ENCODE data around the gene GDI2. TPM values are rescaled to one million over a fixed set of nuclear protein-coding genes. Genes with fewer than 3 reads are reported as not detected.

The GDI2 gene
- total RNA-seq, 1 experiment from 2014 or later: 325 TPM

DNA sequence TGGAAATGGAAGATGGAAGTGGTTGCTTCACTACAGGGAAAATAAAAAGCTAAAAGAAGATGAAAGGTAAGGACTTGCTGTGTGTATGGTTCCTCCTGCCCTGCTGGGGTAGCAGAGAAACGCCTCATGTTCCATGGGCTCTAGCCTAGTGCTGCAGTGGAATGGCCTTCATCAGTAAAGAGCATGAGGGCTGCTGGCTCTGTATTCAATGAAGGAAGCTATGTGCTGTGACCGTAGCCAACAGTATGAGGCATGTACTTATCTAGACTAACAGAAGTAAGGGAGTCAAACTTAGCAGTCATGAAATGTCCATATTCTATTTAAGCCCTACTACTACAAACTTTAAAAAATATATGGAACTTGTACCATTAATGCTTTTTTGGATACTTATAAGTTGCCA is 54.3 kb downstream of the GDI2 start:
- no peaks in the 10 kb centered on the region for H3K4me1 ChIP-seq (ENCODE audit: insufficient read depth, low read length, poor library complexity, severe bottlenecking)
- TF ChIP-seq EZH2 (IDR thresholded peaks at IDR 0.05; ENCODE audit: borderline replicate concordance, low read depth, low read length, poor library complexity, severe bottlenecking): no peak
- TF ChIP-seq, protein P1, sequence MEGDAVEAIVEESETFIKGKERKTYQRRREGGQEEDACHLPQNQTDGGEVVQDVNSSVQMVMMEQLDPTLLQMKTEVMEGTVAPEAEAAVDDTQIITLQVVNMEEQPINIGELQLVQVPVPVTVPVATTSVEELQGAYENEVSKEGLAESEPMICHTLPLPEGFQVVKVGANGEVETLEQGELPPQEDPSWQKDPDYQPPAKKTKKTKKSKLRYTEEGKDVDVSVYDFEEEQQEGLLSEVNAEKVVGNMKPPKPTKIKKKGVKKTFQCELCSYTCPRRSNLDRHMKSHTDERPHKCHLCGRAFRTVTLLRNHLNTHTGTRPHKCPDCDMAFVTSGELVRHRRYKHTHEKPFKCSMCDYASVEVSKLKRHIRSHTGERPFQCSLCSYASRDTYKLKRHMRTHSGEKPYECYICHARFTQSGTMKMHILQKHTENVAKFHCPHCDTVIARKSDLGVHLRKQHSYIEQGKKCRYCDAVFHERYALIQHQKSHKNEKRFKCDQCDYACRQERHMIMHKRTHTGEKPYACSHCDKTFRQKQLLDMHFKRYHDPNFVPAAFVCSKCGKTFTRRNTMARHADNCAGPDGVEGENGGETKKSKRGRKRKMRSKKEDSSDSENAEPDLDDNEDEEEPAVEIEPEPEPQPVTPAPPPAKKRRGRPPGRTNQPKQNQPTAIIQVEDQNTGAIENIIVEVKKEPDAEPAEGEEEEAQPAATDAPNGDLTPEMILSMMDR (conservative IDR thresholded peaks at IDR 0.05; ENCODE audit: low read depth, low read length): no peak
- no peak overlapping the region for H3K27ac ChIP-seq (ENCODE audit: low read depth, low read length, poor library complexity, severe bottlenecking)
- no TSS peak for BruUV-seq (replicated peaks)
- H3K9me3 ChIP-seq (ENCODE audit: low read depth, low read length, poor library complexity, severe bottlenecking): no peaks in the 10 kb centered on the region
- DNase-seq (ENCODE audit: low spot score): no peak
- H3K27me3 ChIP-seq (replicated peaks; ENCODE audit: insufficient read depth, low read depth, low read length, poor library complexity): no peaks in the 10 kb centered on the region
- H3K36me3 ChIP-seq (ENCODE audit: insufficient read depth, low read length, poor library complexity, severe bottlenecking): peaks cover 69% of the 10 kb centered on the region
- CTCF ChIA-PET: no interaction called here
- POLR2A ChIA-PET (ENCODE audit: low non-redundant PET): no interaction called here
- H3K4me3 ChIP-seq (ENCODE audit: low read depth, low read length, poor library complexity, severe bottlenecking): no peak overlapping the region
- intact Hi-C loops (cut with micrococcal nuclease; ENCODE audit: unreplicated experiment): no loop called here

DNA sequence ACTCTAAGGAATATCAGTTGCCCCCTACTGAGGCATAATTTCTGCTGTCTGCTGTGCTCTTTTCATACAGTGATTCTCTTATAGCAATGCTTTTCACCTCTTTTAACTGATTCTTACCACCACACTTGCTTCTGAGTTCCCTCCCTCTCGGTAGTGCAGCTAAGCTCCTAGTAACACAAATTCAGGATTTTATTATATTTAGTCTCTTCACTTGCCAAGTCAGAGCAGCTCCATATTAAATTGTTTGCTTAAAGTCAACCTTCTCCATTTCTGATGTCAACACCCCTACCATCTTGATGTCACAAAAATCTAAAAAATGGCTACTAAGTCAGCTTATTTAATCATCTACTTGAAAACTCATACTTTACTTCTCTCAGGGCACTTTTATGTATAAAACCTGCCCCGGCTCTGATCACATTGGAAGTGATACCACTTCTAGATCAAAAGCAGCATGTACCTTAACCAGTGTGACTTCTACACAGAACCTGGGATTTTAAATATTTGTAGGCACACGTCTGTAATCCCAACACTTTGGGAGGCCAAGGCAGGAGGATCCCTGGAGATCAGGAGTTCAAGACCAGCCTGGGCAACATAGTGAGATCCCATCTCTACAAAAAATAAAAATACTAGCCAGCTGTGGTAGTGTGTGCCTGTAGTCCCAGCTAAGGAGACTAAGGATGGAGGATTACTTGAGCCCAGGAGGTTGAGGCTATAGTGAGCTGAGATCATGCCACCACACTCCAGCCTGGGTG is 55.3 kb downstream of the GDI2 start:
- Histone ChIP-seq H3K4me3 (ENCODE audit: low read depth, low read length, poor library complexity, severe bottlenecking) (no peak overlapping the region), H3K27me3 (replicated peaks; ENCODE audit: insufficient read depth, low read depth, low read length, poor library complexity) (no peaks in the 10 kb centered on the region), H3K4me1 (ENCODE audit: insufficient read depth, low read length, poor library complexity, severe bottlenecking) (no peaks in the 10 kb centered on the region), H3K27ac (ENCODE audit: low read depth, low read length, poor library complexity, severe bottlenecking) (no peak overlapping the region), H3K36me3 (ENCODE audit: insufficient read depth, low read length, poor library complexity, severe bottlenecking) (peaks cover 59% of the 10 kb centered on the region), H3K9me3 (ENCODE audit: low read depth, low read length, poor library complexity, severe bottlenecking) (no peaks in the 10 kb centered on the region)
- DNase-seq (ENCODE audit: low spot score): no peak
- ChIA-PET POLR2A (ENCODE audit: low non-redundant PET) (no interaction called here), CTCF (no interaction called here)
- TF ChIP-seq EZH2 (IDR thresholded peaks at IDR 0.05; ENCODE audit: borderline replicate concordance, low read depth, low read length, poor library complexity, severe bottlenecking): no peak
- no TSS peak for BruUV-seq (replicated peaks)
- intact Hi-C loops (cut with micrococcal nuclease; ENCODE audit: unreplicated experiment): no loop called here

DNA sequence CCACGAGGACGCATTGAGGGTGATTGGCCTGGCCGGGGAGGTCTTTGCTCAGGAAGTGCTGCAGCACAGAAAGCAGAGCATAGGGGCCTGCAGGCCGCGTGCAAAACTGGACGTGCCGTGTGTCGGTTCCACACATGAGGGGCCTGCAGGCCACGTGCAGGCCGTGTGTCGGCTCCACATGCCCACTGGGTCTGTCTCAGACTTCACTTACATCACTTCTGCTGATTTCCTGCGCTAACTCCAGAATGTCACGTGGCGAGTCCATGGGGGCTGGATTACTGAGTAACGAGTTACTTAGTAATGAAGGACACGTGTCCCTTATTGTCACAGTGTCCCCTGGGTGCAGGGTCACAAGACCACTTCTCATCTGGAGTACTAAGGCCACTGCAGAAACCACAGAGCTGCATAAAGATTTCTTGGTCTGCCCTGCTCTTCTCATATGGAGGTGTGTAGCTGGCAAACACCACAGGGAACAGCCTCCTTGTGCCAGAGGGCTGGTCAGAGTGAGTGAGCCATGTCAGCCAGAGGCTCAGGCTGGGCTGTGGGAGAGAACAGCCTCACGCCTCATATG is 60.8 kb downstream of the GDI2 start:
- Histone ChIP-seq H3K4me3 (ENCODE audit: low read depth, low read length, poor library complexity, severe bottlenecking) (no peak overlapping the region), H3K4me1 (ENCODE audit: insufficient read depth, low read length, poor library complexity, severe bottlenecking) (no peaks in the 10 kb centered on the region), H3K27me3 (replicated peaks; ENCODE audit: insufficient read depth, low read depth, low read length, poor library complexity) (no peaks in the 10 kb centered on the region), H3K9me3 (ENCODE audit: low read depth, low read length, poor library complexity, severe bottlenecking) (no peaks in the 10 kb centered on the region), H3K27ac (ENCODE audit: low read depth, low read length, poor library complexity, severe bottlenecking) (no peak overlapping the region), H3K36me3 (ENCODE audit: insufficient read depth, low read length, poor library complexity, severe bottlenecking) (peaks cover 10% of the 10 kb centered on the region)
- no peak for DNase-seq (ENCODE audit: low spot score)
- BruUV-seq (replicated peaks): no TSS peak
- intact Hi-C loops (cut with micrococcal nuclease; ENCODE audit: unreplicated experiment): no loop called here
- TF ChIP-seq, protein P1 (conservative IDR thresholded peaks at IDR 0.05; ENCODE audit: low read depth, low read length): no peak
- no peak for TF ChIP-seq EZH2 (IDR thresholded peaks at IDR 0.05; ENCODE audit: borderline replicate concordance, low read depth, low read length, poor library complexity, severe bottlenecking)
- CTCF ChIA-PET: no interaction called here
- POLR2A ChIA-PET (ENCODE audit: low non-redundant PET): no interaction called here

Data from A673 (cell line).